ENCODE results near the gene HMGB4.

Gene HMGB4

GRCh38 chr1:33898406-33898805, 34.5 kb downstream of the HMGB4 start:
- no peak for DNase-seq (ENCODE audit: low spot score)

GRCh38 chr1:33898881-33899280, 35.0 kb downstream of the HMGB4 start:
- no peak for DNase-seq (ENCODE audit: low spot score)

- no peak for DNase-seq (ENCODE audit: low spot score)
Measured at GRCh38 chr1:33899746-33900145, 35.9 kb downstream of the HMGB4 start.

GRCh38 chr1:33902486-33903209, 38.8 kb downstream of the HMGB4 start:
- no peak for DNase-seq (ENCODE audit: low spot score)

- DNase-seq (ENCODE audit: low spot score), result no peak
Measured at GRCh38 chr1:33903210-33903589, 39.3 kb downstream of the HMGB4 start.

GRCh38 chr1:33905241-33905640, 41.4 kb downstream of the HMGB4 start:
- no peak for DNase-seq (ENCODE audit: low spot score)

- no peak for DNase-seq (ENCODE audit: low spot score)
Measured at GRCh38 chr1:33906156-33906555, 42.3 kb downstream of the HMGB4 start.

GRCh38 chr1:33908324-33908956, 44.6 kb downstream of the HMGB4 start:
- no peak for DNase-seq (ENCODE audit: low spot score)

Measured in D341Med (cell line).